HG03469 (cell line): Measurements from ENCODE around the gene PIK3R1.
"Not testable (repeated sequence)": the region's sequence is repeated elsewhere in the genome, so short reads cannot be mapped to it uniquely, and the experiment has no call there.

Experiments
- ATAC-seq: cut with Tn5 transposase; IDR thresholded peaks from one replicate; pipeline ENCODE4 v1.9.1; 2021; ENCODE audit warnings: mild to moderate bottlenecking, moderate library complexity, moderate number of reproducible peaks; ENCODE audit not compliant: unreplicated experiment

PIK3R1 gene

GRCh38 chr5:68225911-68226545 lies 10.5 kb downstream of the PIK3R1 start:
- no peak for ATAC-seq

DNA sequence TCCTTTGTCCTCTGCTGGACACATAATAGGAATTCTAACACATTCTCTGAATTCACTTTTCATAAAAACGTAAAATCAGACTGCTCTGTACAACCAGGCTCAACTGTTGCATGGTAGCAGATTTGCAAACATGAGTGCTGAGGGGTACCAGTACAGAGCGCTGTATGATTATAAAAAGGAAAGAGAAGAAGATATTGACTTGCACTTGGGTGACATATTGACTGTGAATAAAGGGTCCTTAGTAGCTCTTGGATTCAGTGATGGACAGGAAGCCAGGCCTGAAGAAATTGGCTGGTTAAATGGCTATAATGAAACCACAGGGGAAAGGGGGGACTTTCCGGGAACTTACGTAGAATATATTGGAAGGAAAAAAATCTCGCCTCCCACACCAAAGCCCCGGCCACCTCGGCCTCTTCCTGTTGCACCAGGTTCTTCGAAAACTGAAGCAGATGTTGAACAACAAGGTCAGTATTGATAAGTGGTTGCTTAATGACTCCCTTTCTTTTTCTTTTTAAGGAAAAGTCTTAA lies 11.1 kb downstream of the PIK3R1 start:
- no peak for ATAC-seq

GRCh38 chr5:68227532-68228160 lies 12.1 kb downstream of the PIK3R1 start:
- no peak for ATAC-seq

- no peak for ATAC-seq
These were observed 13.9 kb downstream of the PIK3R1 start for GRCh38 chr5:68229416-68229815.

GRCh38 chr5:68230285-68230684 lies 14.7 kb downstream of the PIK3R1 start:
- no peak for ATAC-seq

DNA sequence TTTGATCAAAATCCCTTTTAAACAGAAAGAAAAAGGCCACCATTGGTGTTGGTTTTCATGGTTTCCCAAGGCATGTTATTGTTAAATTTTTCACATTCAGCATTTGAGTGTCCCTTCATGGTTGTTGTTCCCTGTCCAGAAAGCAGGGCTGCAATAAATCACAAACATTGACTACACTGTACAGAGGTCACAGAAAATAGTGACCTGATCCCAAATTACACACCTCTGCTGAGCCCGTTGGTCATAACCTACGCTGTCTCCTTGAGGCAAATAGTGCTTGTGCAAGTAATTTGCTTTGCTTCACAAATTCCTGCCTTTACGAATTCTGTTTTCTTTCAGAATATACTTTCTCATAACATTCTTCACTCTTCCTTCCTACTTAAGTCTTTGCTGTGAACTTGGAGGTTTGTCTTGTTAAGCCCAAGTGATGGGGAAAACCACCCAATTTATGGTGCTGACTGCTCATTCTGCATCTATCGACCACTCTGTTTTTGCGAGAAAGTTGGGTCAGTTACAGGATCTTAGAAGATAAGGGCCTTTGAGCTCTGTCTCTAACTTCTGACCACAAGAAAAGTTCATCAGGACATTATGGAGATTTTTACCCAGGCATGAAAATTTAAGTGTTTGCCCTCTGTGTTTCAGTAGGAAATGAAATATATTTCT lies 16.0 kb downstream of the PIK3R1 start:
- ATAC-seq = no peak

DNA sequence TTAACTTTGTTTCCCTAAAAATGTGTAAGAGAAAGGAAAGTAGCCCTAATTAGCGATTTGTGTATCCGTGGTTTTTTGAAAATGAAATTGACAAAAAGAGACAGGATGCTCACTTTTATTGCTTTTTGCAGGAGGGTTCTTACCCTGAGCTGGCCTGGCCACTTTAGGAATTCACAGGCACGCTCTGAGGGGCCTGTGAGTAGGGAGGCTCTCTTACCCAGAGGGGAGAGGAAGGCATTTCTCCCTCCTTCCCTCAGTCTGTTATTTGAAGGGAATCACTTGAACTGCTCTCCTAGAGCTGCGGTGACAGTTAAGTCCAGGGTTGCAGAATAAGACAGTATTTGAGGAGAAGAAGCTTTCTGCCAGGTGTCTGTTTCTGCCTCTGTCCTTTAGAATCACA lies 16.7 kb downstream of the PIK3R1 start:
- ATAC-seq = no peak

DNA sequence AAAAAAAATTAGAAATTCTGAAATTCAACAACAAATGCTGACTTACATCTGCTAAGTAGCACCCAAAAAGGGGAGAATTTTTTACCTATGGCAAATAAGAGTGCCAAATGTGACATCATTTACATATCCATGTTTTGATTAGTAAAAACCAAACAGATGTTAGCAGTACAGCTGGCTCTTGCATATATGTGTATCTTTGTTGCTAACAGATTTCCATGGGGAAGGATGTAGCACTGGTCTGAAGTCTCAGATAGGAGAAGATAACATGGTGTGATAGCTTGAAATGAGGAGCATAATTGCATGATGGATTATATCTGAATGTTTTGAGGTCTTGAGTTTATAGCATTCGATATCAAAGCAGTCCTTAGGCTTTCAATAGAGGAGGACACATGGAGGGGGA lies 17.5 kb downstream of the PIK3R1 start:
- ATAC-seq = no peak

DNA sequence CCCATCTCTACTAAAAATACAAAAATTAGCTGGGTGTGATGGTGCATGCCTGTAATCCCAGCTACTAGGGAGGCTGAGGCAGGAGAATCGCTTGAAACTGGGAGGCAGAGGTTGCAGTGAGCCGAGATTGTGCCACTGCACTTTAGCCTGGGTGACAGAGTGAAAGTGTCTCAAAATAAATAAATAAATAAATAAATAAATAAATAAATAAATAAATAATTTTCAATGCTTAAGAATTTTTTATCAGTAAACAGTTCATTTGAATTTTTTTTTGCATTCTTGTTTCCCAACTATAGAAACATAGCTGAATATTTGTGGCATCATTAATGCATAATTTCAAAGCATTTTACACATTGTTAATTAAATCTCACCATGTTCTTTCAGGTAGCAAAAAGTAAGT lies 19.7 kb downstream of the PIK3R1 start:
- not testable (repeated sequence) for ATAC-seq

- ATAC-seq = no peak
These were observed 22.2 kb downstream of the PIK3R1 start for GRCh38 chr5:68237715-68238114.

DNA sequence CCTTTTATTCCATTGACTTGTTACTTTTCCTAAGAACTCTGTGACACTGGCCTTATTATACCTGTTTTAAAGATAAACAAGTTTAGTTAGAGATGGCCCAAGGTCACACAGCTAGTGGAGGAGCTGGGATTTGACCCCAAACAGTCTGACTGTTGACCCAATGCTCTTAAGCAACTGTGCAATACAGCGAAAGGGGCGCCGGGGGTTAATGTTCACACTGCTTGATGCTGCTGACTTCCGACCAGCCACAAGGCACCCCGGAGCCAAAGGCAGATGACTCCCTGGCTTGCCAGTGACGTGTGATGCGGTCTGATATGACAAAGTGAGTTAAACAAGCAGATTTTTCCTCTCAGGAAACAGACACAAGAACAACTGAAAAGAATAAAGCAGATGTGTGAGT lies 23.9 kb downstream of the PIK3R1 start:
- peak; percentile 78 for ATAC-seq

DNA sequence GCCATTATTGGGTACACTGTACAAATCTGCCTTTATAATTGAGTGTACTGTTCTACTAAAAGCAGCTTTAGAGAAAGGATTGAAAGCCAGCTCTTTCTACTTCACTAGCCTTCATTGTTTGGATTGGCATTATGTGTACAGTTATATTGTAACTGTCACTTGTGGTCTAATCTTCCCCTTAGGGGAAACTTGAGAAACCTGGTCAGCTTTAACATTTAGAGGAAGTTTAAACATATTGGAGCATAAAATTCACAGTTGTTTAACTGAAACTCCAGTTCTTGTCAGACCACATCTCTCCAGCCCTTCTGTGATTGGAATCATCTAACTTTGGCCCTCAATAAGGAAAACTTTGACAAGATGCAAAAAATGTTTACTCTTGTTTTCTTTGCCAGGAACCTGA lies 24.6 kb downstream of the PIK3R1 start:
- peak; percentile 54 for ATAC-seq

DNA sequence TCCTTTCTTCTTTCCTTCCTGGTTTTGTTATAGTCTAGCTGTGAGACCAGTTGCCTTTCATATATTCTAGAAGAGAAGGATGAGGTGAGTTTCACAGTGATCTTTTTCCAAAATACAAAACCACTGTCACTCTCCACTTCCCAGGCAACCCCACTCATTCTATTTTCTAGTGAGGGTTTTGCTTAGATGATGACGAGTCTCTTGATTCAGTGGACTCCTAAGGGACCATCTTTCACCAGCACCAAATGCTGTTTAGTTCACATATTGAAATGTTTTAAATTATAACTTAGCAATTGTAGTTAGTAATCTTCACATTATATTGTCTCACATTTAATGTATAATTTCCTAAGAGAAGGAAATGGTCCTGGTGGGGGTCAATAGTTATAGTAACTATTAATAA lies 25.2 kb downstream of the PIK3R1 start:
- ATAC-seq = no peak

GRCh38 chr5:68242743-68243142 lies 27.2 kb downstream of the PIK3R1 start:
- no peak for ATAC-seq

GRCh38 chr5:68243251-68243650 lies 27.7 kb downstream of the PIK3R1 start:
- no peak for ATAC-seq

DNA sequence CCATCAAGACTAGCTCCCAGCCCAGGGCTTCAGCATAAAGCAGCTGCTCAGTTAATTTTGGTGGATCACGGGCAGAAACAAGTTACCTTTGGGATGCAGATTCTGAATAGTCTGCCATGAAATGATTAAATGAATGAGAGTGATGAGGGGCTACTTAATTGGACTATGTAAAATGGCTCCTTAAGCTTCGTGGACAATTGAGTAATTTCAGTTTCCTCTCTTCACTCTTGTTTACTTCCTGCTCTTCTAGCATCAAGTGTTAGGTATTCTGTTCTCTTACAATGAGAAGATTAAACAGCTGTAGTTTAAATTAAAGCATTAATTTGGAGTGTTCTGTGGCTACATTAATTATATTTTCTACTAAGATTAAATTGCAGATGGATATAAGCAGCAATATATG lies 28.1 kb downstream of the PIK3R1 start:
- ATAC-seq = no peak

DNA sequence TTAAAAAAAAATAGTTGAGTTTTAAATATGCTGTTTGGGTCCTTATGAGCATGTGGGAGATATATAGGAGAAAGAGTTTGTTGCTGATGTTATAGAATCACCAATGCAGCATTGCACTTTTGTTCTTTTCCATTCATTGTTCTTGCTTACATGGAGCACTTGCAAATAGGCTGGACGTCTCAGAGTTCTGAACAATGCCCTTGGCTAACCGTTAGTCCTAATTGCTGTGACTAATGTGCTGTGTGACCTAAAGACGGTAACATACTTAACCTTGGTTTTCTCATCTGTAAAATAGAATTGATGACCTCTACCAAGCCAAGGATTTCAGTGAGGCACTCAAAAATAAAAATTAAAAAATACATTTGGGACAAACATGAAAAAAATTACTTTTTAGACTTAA lies 29.8 kb downstream of the PIK3R1 start:
- no peak for ATAC-seq

DNA sequence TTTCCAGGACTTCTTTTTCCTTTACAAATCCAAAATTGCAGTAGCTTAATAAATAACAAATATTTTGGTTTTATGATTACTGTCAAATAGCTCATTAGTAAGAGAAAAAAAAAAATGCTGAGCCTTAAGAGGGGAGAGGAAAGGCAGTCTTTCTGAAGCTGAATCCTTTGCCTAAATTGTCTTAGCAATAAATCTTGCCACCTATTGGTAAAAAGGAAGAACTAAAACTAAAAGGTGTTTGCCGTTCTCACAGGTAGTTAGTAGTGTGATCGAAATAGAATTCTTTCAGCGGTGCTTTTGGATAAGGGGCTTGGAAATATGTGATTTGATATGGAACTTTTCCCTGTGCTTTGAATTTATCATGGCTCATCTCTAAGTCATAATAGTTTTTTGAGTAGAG lies 31.2 kb downstream of the PIK3R1 start:
- no peak for ATAC-seq

DNA sequence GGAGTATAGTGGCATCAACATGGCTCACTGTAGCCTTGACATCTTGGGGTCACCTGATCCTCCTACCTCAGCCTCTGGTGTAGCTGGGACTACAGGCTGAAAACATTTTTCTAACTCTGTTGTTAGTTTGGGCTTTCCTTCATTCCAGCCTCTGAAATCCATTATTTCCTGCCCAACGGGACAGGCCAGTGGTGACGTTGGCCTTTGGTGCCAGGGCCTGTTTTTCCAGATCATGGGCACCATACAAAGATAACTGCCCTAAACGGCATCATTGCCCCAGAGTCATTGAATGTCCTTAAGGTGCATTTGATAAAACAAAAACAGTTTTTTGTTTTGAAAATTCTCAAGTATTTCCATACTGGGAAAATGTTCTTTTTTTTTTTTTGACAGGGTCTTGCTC lies 32.1 kb downstream of the PIK3R1 start:
- no peak for ATAC-seq

- no peak for ATAC-seq
These were observed 33.3 kb downstream of the PIK3R1 start for GRCh38 chr5:68248896-68249295.

GRCh38 chr5:68249520-68249919 lies 34.0 kb downstream of the PIK3R1 start:
- no peak for ATAC-seq

- no peak for ATAC-seq
These were observed 35.2 kb downstream of the PIK3R1 start for GRCh38 chr5:68250661-68251298.
